ENCODE data around the gene PLXND1.

DNA sequence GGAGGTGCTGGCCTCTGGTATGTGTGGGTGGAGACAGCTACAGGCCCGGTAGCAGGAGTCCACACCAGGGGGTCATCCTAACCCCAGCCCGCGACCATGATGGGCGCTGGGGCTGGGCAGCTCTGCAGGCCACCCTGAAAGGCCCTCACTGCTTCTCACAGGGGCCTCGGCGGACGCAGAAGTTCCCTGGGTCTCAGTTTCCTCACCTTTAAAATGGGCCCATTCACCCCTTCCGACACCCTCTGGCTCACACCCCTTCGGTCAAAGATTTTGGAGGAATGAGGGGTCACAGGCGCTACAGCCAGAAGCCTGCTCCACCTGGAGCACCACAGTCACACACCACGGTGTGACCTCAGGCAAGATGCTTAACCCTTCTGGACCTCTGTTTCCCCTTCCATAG, 8.0 kb downstream of the PLXND1 start:
- TF ChIP-seq CTCF (IDR thresholded peaks at IDR 0.05), result no peak
- TF ChIP-seq POLR2A (IDR thresholded peaks at IDR 0.05), result no peak

All from adrenal gland (tissue), 5 donors.